IPS DF 19.7 (cell line): ENCODE data around the gene SORCS1.
"Not testable (repeated sequence)": the region's sequence is repeated elsewhere in the genome, so short reads cannot be mapped to it uniquely, and the experiment has no call there.

Experiments
- DNase-seq: peaks from one replicate; pipeline ENCODE4 v3.0.0-alpha.2; 2013; ENCODE audit warnings: low read depth, low spot score

The SORCS1 gene

GRCh38 chr10:107051769-107052168 is 112.7 kb downstream of the SORCS1 start:
- DNase-seq = no peak

- no peak for DNase-seq
Observed at GRCh38 chr10:107043461-107043860, 121.0 kb downstream of the SORCS1 start.

GRCh38 chr10:107037192-107038122 is 127.0 kb downstream of the SORCS1 start:
- DNase-seq = no peak

- DNase-seq = no peak
Observed at GRCh38 chr10:107033799-107034422, 130.6 kb downstream of the SORCS1 start.

- no peak for DNase-seq
Observed at GRCh38 chr10:107032700-107033401, 131.7 kb downstream of the SORCS1 start.

GRCh38 chr10:107031931-107032699 is 132.4 kb downstream of the SORCS1 start:
- no peak for DNase-seq

- no peak for DNase-seq
Observed at GRCh38 chr10:107028236-107028635, 136.3 kb downstream of the SORCS1 start.

- no peak for DNase-seq
Observed at GRCh38 chr10:107025676-107026075, 138.8 kb downstream of the SORCS1 start.

GRCh38 chr10:107024033-107024432 is 140.5 kb downstream of the SORCS1 start:
- DNase-seq = not testable (repeated sequence)

GRCh38 chr10:107022600-107023354 is 141.7 kb downstream of the SORCS1 start:
- DNase-seq = no peak

GRCh38 chr10:107019154-107019553 is 145.4 kb downstream of the SORCS1 start:
- no peak for DNase-seq

- no peak for DNase-seq
Observed at GRCh38 chr10:107013258-107014006, 151.1 kb downstream of the SORCS1 start.

GRCh38 chr10:107011992-107012391 is 152.5 kb downstream of the SORCS1 start:
- DNase-seq = no peak

GRCh38 chr10:107011105-107011504 is 153.4 kb downstream of the SORCS1 start:
- no peak for DNase-seq

GRCh38 chr10:107010531-107010930 is 154.0 kb downstream of the SORCS1 start:
- no peak for DNase-seq

GRCh38 chr10:107004362-107004761 is 160.1 kb downstream of the SORCS1 start:
- no peak for DNase-seq

- no peak for DNase-seq
Observed at GRCh38 chr10:107002068-107002467, 162.4 kb downstream of the SORCS1 start.

- DNase-seq = no peak
Observed at GRCh38 chr10:106999118-106999707, 165.3 kb downstream of the SORCS1 start.

- DNase-seq = no peak
Observed at GRCh38 chr10:106997721-106998120, 166.8 kb downstream of the SORCS1 start.

- DNase-seq = no peak
Observed at GRCh38 chr10:106996510-106996909, 168.0 kb downstream of the SORCS1 start.
